Anterior cingulate cortex (tissue), 58 donors: ENCODE measurements around the gene CLEC14A.

Source experiments
- DNase-seq, 58 donors: peaks; one replicate each; lab custom pipeline; 2025; lab: John Stamatoyannopoulos, UW

The CLEC14A gene

GRCh38 chr14:38250331-38250730 is 5.6 kb downstream of the CLEC14A start:
- no peak for DNase-seq

DNA sequence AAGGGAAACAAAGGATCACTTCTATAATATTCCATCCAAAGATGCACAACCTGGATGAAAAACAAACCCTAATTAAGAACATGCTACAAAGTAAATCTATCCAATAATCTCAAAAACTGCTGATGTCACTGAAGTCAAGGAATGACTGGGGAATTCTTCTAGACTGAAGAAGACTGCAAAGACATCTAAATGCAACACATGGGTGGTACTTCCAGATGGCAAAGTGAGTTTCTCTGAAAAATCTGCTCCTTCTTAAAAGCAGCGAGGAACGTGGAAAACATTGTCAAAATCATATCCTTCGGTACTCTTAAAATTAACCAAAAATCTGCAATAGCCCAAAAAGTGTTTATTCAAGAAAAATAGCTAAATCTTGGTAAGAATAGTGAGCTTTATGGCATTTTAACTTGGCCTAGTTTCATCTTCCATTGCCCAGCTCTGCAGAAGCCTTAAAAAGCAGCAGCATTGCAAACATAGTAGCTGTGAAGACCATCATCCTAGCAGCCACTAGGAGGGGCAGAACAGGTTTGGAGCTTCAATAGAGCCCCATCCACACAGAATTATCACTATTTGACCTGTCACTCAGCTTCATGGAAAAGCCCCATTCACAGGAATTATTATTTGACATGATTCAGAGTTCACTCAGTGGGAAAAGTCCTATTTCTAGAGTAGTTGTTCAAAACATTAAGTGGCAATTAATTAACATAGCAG is 7.4 kb downstream of the CLEC14A start:
- DNase-seq: peak in 1 of 58 donors; percentile 33

- DNase-seq: no peak
Measured at GRCh38 chr14:38243696-38244240, 12.1 kb downstream of the CLEC14A start.

GRCh38 chr14:38238878-38239277 is 17.0 kb downstream of the CLEC14A start:
- no peak for DNase-seq

- DNase-seq: no peak
Measured at GRCh38 chr14:38238332-38238731, 17.6 kb downstream of the CLEC14A start.

GRCh38 chr14:38233218-38233617 is 22.7 kb downstream of the CLEC14A start:
- no peak for DNase-seq

- no peak for DNase-seq
Measured at GRCh38 chr14:38226366-38226765, 29.5 kb downstream of the CLEC14A start.

DNA sequence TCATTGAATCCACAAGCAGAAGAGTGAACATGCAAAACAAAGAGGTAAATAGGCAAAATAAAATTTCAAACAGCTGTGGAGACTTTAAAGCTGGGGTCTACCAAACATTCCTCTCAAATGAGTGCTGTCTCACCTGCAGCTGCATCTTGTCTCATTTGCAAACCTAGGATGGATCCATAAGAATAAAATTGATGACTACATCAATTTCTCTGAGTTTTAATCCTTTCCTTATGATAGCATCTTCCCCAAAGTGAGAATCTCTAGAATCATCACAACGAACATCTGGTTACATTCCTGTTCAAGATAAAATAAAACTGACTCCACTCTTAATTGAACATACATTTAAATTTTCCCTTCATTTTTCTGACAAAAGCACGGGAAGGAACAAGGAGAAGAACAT is 29.9 kb downstream of the CLEC14A start:
- DNase-seq: no peak

DNA sequence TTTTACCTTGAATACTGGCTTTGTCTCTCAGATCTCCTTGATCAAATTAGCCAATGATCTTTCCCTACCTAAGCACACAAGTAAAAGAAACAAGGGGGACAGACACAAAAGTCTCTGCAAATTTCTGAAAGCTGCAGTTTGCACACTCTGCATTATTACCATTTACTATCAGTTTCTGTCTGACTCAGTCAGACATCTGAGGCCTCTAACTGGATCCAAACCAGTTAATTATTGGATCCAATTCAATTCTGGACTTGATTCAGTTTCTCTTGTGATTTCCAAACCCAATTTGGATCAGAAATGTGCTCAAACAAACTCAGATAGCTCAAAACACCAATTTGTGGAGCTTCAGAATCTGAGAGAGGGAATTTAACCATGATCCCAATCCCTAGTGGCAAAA is 31.6 kb downstream of the CLEC14A start:
- no peak for DNase-seq

DNA sequence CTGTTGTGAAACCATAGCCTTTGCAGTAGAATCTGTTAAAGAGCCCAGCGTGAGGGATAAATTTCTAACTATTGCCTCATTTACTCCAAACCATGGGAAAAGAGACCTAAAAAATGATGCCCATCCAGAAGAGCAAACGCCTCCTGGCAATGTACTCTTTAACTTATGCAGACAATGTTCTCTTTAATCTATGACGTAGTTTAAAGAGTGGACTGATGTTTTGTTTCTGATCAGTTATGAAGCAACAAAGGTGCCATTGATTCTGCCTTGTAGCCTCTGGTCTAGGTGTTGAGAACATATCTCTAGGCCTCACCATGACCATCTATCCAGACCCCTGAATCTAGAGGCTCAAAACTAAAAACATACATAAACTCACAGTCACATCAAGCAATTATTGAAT is 34.8 kb downstream of the CLEC14A start:
- DNase-seq: no peak

- DNase-seq: no peak
Measured at GRCh38 chr14:38217553-38217952, 38.3 kb downstream of the CLEC14A start.

DNA sequence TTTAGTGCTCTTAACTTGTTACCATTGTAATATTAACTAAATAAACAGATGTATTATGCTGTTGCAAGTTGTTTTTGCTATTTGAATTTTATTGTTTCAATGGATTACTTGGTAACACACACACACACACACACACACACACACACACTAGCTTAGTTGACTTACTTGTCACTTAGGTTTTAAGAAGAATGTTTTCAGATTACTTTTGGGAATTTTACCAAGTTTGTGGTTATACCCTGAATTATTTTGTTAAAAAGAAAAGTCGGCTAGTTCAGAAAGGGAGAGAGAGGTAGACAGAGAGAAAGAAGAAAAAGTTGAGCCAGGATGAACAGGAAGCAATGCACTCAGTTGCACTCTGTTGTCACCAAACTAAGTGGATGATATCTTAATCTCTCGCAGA is 42.9 kb downstream of the CLEC14A start:
- no peak for DNase-seq

DNA sequence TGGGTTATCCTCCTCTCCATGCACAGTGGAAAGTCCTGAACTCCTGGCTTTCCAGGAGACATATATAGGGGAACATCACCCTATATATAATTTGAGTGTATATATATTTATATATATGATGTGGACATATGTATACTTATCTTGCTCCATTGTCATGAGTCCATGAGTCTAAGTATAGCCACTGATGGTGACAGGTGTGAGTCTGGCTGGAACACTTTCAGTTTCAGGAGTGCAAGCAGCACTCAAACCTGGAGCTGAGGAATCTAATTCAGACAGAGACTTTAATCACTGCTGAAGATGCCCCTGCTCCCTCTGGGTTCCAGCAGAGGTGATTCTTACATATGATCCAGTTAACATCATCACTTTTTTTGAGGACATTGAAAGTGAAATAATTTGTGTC is 43.8 kb downstream of the CLEC14A start:
- DNase-seq: no peak

GRCh38 chr14:38211255-38211735 is 44.6 kb downstream of the CLEC14A start:
- peak in 2 of 58 donors; percentile 2 to 14 for DNase-seq

- peak in 1 of 58 donors; percentile 15 for DNase-seq
Measured at GRCh38 chr14:38210587-38211216, 45.2 kb downstream of the CLEC14A start.

GRCh38 chr14:38209572-38210557 is 46.0 kb downstream of the CLEC14A start:
- DNase-seq: peak in 9 of 58 donors; percentile 8 to 53 (median 29)

DNA sequence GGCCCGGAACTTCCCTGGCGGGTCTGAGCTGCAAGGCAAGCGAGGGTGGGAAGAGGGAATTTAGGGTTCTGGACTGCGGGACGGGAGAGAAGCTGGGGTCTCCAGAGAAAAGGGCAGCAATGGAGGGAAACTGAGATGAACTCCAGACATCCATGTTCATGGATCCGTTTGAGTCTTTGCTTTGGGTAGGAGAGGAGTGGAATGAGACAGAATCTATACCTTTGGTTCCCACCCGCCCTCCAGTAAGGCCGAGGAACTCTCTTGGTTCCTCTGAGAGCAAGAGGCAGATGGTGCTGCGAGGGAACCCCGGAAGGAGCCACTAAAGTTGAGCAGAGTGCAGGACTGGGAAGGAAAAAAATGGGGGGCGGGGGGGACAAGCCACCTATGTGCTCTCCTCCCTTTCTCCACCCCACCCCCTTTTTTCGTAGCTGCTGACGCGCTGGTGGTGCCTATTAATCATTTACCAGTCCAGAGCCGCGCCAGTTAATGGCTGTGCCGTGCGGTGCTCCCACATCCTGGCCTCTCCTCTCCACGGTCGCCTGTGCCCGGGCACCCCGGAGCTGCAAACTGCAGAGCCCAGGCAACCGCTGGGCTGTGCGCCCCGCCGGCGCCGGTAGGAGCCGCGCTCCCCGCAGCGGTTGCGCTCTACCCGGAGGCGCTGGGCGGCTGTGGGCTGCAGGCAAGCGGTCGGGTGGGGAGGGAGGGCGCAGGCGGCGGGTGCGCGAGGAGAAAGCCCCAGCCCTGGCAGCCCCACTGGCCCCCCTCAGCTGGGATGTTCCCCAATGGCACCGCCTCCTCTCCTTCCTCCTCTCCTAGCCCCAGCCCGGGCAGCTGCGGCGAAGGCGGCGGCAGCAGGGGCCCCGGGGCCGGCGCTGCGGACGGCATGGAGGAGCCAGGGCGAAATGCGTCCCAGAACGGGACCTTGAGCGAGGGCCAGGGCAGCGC is 47.0 kb downstream of the CLEC14A start:
- peak in 19 of 58 donors; percentile 14 to 65 (median 39) for DNase-seq

GRCh38 chr14:38207736-38208617 is 47.9 kb downstream of the CLEC14A start, which contains the start of gene SSTR1:
Gene SSTR1, plus strand, starts transcription at chr14:38207904. Its CDS starts 1,486 bp downstream, at chr14:38209390.
- peak in 8 of 58 donors; percentile 3 to 62 (median 34) for DNase-seq
